Panc1 (cell line): ENCODE results near the gene FNTB. TPM values are rescaled to one million over a fixed set of nuclear protein-coding genes. Genes with fewer than 3 reads are reported as not detected.

Experiments used
- ATAC-seq: fragments of 200-7000 bp; cut with Tn5 transposase; 2 replicates; pipeline ENCODE4 v1.9.1; 2020; ENCODE audit warnings: mild to moderate bottlenecking, moderate library complexity
- BruUV-seq: library from RNA; stranded (reverse); fragments of 400-500 nt; replicated peaks from 2 replicates; lab custom pipeline; 2021; lab: Mats Ljungman, UMichigan
- CTCF ChIA-PET: fragments of 300-600 bp; sonication (Branson Sonifier 250); formaldehyde crosslinking; loops from one replicate; lab custom pipeline; 2022; ENCODE audit warnings: antibody characterized with exemption; lab: Charles Lee
- POLR2A ChIA-PET: fragments of 300-600 bp; sonication (Branson Sonifier 250); formaldehyde crosslinking; loops from one replicate; lab custom pipeline; 2022; ENCODE audit warnings: antibody characterized with exemption; lab: Charles Lee
- DNase-seq: peaks from one replicate; pipeline ENCODE4 v3.0.0-alpha.2; 2010; ENCODE audit warnings: low read depth, low spot score
- H3K27ac ChIP-seq: 2 replicates; pipeline ENCODE4 v1.5.1; 2011; ENCODE audit warnings: mild to moderate bottlenecking, low read length, inconsistent platforms
- H3K27me3 ChIP-seq: fragments of 200-500 bp; sonication (Bioruptor generic); 2 replicates; pipeline ENCODE4 v1.6.0; 2014; ENCODE audit warnings: low read length, inconsistent platforms; ENCODE audit not compliant: control insufficient read depth, insufficient read depth
- H3K36me3 ChIP-seq: fragments of 200-500 bp; sonication (Bioruptor generic); 2 replicates; pipeline ENCODE4 v1.5.1; 2014; ENCODE audit warnings: inconsistent platforms, mild to moderate bottlenecking, low read length, moderate library complexity; ENCODE audit not compliant: control insufficient read depth, insufficient read depth
- H3K4me1 ChIP-seq: 2 replicates; pipeline ENCODE4 v1.5.1; 2011; ENCODE audit warnings: inconsistent platforms, mild to moderate bottlenecking, low read length, moderate library complexity; ENCODE audit not compliant: control insufficient read depth, insufficient read depth
- H3K4me3 ChIP-seq, 2 experiments: 2 replicates each; pipeline ENCODE4 v1.5.1; 2011 to 2012; ENCODE audit warnings: low read depth in 2 of 2, low read length in 2 of 2, mild to moderate bottlenecking in 2 of 2, inconsistent platforms in 1 of 2, moderate library complexity in 1 of 2
- H3K9me3 ChIP-seq: fragments of 200-500 bp; sonication (Bioruptor generic); 2 replicates; pipeline ENCODE4 v1.5.1; 2014; ENCODE audit warnings: low read depth, mild to moderate bottlenecking, inconsistent platforms, low read length, moderate library complexity; ENCODE audit not compliant: control insufficient read depth, insufficient read depth
- CTCF ChIP-seq: fragments of 450-650 bp; IDR thresholded peaks from 2 replicates; pipeline ENCODE4 v1.5.1; 2017; ENCODE audit warnings: mild to moderate bottlenecking
- POLR2AphosphoS5 ChIP-seq: IDR thresholded peaks from 2 replicates; pipeline ENCODE4 v1.6.1; 2012; ENCODE audit warnings: mild to moderate bottlenecking, low read depth, low read length, moderate library complexity
- REST ChIP-seq, 2 experiments: IDR thresholded peaks; 2 replicates each; pipeline ENCODE4 v1.6.1; 2011 to 2012; ENCODE audit warnings: low read depth in 2 of 2, control low read depth in 1 of 2, low read length in 1 of 2, mild to moderate bottlenecking in 1 of 2, moderate library complexity in 1 of 2; ENCODE audit not compliant: insufficient read depth in 1 of 2
- SIN3A ChIP-seq: IDR thresholded peaks from 2 replicates; pipeline ENCODE4 v1.6.1; 2012; ENCODE audit warnings: low read depth, mild to moderate bottlenecking, low read length, moderate library complexity, borderline replicate concordance; ENCODE audit not compliant: insufficient read depth
- TCF7L2 ChIP-seq: IDR thresholded peaks from 2 replicates; pipeline ENCODE4 v1.6.1; 2011; ENCODE audit warnings: mild to moderate bottlenecking, low read depth, low read length, inconsistent platforms
- in situ Hi-C: cut with HindIII; loops from 2 replicates; pipeline ENCODE4 v1.10.0; 2016; ENCODE audit warnings: low sequenced_read_pairs, low pct_unique_long_range_greater_than_20kb
- intact Hi-C: fragments of 100-400 bp; cut with micrococcal nuclease; formaldehyde crosslinking; loops from one replicate; pipeline ENCODE4 v1.10.0; 2022; ENCODE audit not compliant: unreplicated experiment
- total RNA-seq: library from RNA; stranded (reverse); gene quantifications from one replicate; pipeline ENCODE4 v1.2.1, GENCODE V29; 2021; ENCODE audit not compliant: unreplicated experiment

The FNTB gene
- total RNA-seq, 1 experiment from 2014 or later: 13.3 TPM

GRCh38 chr14:64947710-64948611 is 38.7 kb upstream of the FNTB start:
- no peaks in the 10 kb centered on the region for H3K9me3 ChIP-seq
- no TSS peak for BruUV-seq
- H3K27me3 ChIP-seq: no peaks in the 10 kb centered on the region
- ATAC-seq (no peak), DNase-seq (no peak)
- H3K4me1 ChIP-seq: no peaks in the 10 kb centered on the region
- TF ChIP-seq REST (IDR thresholded peaks at IDR 0.05; ENCODE audit: insufficient read depth in 1 of 2, low read depth in 2 of 2, low read length in 1 of 2): no peak
- TF ChIP-seq TCF7L2: no peak
- no peak for TF ChIP-seq SIN3A
- TF ChIP-seq POLR2AphosphoS5: no peak
- no peak for TF ChIP-seq CTCF
- H3K4me3 ChIP-seq: no peak overlapping the region
- CTCF ChIA-PET: no interaction called here
- intact Hi-C loops: no loop called here
- H3K27ac ChIP-seq: no peak overlapping the region
- POLR2A ChIA-PET: no interaction called here
- H3K36me3 ChIP-seq: no peaks in the 10 kb centered on the region
- in situ Hi-C loops: no loop called here

GRCh38 chr14:64948612-64949210 is 38.0 kb upstream of the FNTB start:
- DNase-seq (no peak), ATAC-seq (no peak)
- no peak for TF ChIP-seq REST (IDR thresholded peaks at IDR 0.05; ENCODE audit: insufficient read depth in 1 of 2, low read depth in 2 of 2, low read length in 1 of 2)
- no peak for TF ChIP-seq SIN3A
- TF ChIP-seq TCF7L2: no peak
- TF ChIP-seq CTCF: no peak
- TF ChIP-seq POLR2AphosphoS5: no peak
- Histone ChIP-seq H3K4me3 (no peak overlapping the region), H3K4me1 (no peaks in the 10 kb centered on the region), H3K36me3 (no peaks in the 10 kb centered on the region), H3K27ac (no peak overlapping the region), H3K9me3 (no peaks in the 10 kb centered on the region), H3K27me3 (no peaks in the 10 kb centered on the region)
- ChIA-PET POLR2A (no interaction called here), CTCF (no interaction called here)
- intact Hi-C loops (no loop called here), in situ Hi-C loops (no loop called here)
- no TSS peak for BruUV-seq
